HepG2 (cell line): ENCODE data around the gene IPO13. TPM values are rescaled to one million over a fixed set of nuclear protein-coding genes. Genes with fewer than 3 reads are reported as not detected.

Source experiments
- ATAC-seq: fragments of 200-7000 bp; cut with Tn5 transposase; 3 replicates; pipeline ENCODE4 v1.9.1; 2020; ENCODE audit warnings: mild to moderate bottlenecking, moderate library complexity
- BruUV-seq: library from RNA; stranded (reverse); fragments of 400-500 nt; replicated peaks from 2 replicates; lab custom pipeline; 2021; lab: Mats Ljungman, UMichigan
- CTCF ChIA-PET: fragments of 300-600 bp; formaldehyde crosslinking; extraction: SDS; loops from one replicate; lab custom pipeline; 2021; ENCODE audit warnings: low total read pairs, inconsistent platforms, low intra/inter-chr PET ratio; lab: Yijun Ruan, JAX
- POLR2A ChIA-PET: fragments of 350-600 bp; sonication (Branson Sonifier 250); formaldehyde crosslinking; loops from one replicate; lab custom pipeline; 2020; ENCODE audit warnings: antibody characterized with exemption, inconsistent platforms; lab: Yijun Ruan, JAX
- DNase-seq: peaks from one replicate; pipeline ENCODE4 v3.0.0-alpha.2; 2015; ENCODE audit warnings: low spot score
- FAIRE-seq: peaks from 3 replicates; lab custom pipeline; 2011; peaks lifted over from hg19 to GRCh38; lab: Jason Lieb, UNC
- H2AFZ ChIP-seq: one replicate; pipeline ENCODE4 v1.6.1; 2011; ENCODE audit warnings: low read length, inconsistent platforms
- H3K27ac ChIP-seq: fragments of 300-600 bp; 3 replicates; pipeline ENCODE4 v1.8.0; 2011; ENCODE audit warnings: mixed run types, mild to moderate bottlenecking, mixed read lengths, low read length, inconsistent platforms; ENCODE audit not compliant: insufficient read depth; ENCODE audit errors: extremely low read length
- H3K27me3 ChIP-seq, 2 experiments: fragments of 200-600 bp in 1 of 2; 2 replicates in 1 of 2; 3 replicates in 1 of 2; pipeline versions ENCODE4 v1.6.0 to v1.8.0; 2011; ENCODE audit warnings: low read length in 2 of 2, mild to moderate bottlenecking in 2 of 2, moderate library complexity in 2 of 2, inconsistent platforms in 1 of 2; ENCODE audit not compliant: insufficient read depth in 2 of 2, control insufficient read depth in 1 of 2
- H3K36me3 ChIP-seq, 2 experiments: fragments of 200-600 bp in 1 of 2; replicated peaks in 1 of 2; 2 replicates in 1 of 2; 3 replicates in 1 of 2; pipeline versions ENCODE4 v1.5.1 to v1.8.0; 2011; ENCODE audit warnings: low read length in 2 of 2, inconsistent platforms in 1 of 2; ENCODE audit not compliant: insufficient read depth in 2 of 2, control insufficient read depth in 1 of 2
- H3K4me1 ChIP-seq: 2 replicates; pipeline ENCODE4 v1.5.1; 2012; ENCODE audit warnings: low read length, inconsistent platforms; ENCODE audit not compliant: insufficient read depth
- H3K4me2 ChIP-seq: 2 replicates; pipeline ENCODE4 v1.6.0; 2011; ENCODE audit warnings: low read depth, low read length, inconsistent platforms
- H3K4me3 ChIP-seq, 3 experiments: fragments of 200-600 bp in 1 of 3; sonication (generic), shearing (Covaris generic) in 1 of 3; replicated peaks in 1 of 3; 2 replicates each; pipeline ENCODE4 v1.5.1; 2011 to 2016; ENCODE audit warnings: low read length in 3 of 3, inconsistent platforms in 2 of 3, low read depth in 2 of 3, mild to moderate bottlenecking in 2 of 3, control low read depth in 1 of 3, mixed read lengths in 1 of 3; ENCODE audit not compliant: insufficient read depth in 1 of 3
- H3K79me2 ChIP-seq: one replicate; pipeline ENCODE4 v1.6.1; 2011; ENCODE audit warnings: low read length, inconsistent platforms; ENCODE audit not compliant: insufficient read depth
- H3K9ac ChIP-seq: 2 replicates; pipeline ENCODE4 v1.6.0; 2011; ENCODE audit warnings: mild to moderate bottlenecking, low read depth, low read length, inconsistent platforms; ENCODE audit not compliant: insufficient read depth
- H3K9me3 ChIP-seq: 2 replicates; pipeline ENCODE4 v1.5.1; 2012; ENCODE audit warnings: mild to moderate bottlenecking, low read length
- H4K20me1 ChIP-seq: 2 replicates; pipeline ENCODE4 v1.6.0; 2011; ENCODE audit warnings: inconsistent platforms, mild to moderate bottlenecking, low read length, moderate library complexity; ENCODE audit not compliant: insufficient read depth
- CEBPG ChIP-seq: IDR thresholded peaks from 2 replicates; pipeline ENCODE4 v1.6.1; 2016
- HNRNPK ChIP-seq: fragments of 200-400 bp; formaldehyde crosslinking; IDR thresholded peaks from 2 replicates; pipeline ENCODE4 v1.6.1; 2018; ENCODE audit warnings: low read length, low read depth, moderate library complexity, mild to moderate bottlenecking; ENCODE audit not compliant: poor library complexity, severe bottlenecking
- MIER3 ChIP-seq: IDR thresholded peaks from 2 replicates; pipeline ENCODE4 v1.6.1; 2016; ENCODE audit warnings: missing compliant biosample characterization, borderline replicate concordance
- MXD4 ChIP-seq: IDR thresholded peaks from 2 replicates; pipeline ENCODE4 v1.6.1; 2016; ENCODE audit warnings: mild to moderate bottlenecking, missing biosample characterization, missing genetic modification reagents
- RBM22 ChIP-seq: fragments of 200-400 bp; formaldehyde crosslinking; optimal IDR thresholded peaks from 2 replicates; pipeline ENCODE3; 2017; ENCODE audit warnings: mild to moderate bottlenecking, low read length, moderate library complexity
- XRCC5 ChIP-seq: fragments of 200-400 bp; formaldehyde crosslinking; optimal IDR thresholded peaks from 2 replicates; pipeline ENCODE3; 2017; ENCODE audit warnings: mild to moderate bottlenecking, low read length
- ZNF564 ChIP-seq: sonication (generic); formaldehyde crosslinking; IDR thresholded peaks from 2 replicates; pipeline ENCODE4 v1.8.1; 2023; ENCODE audit warnings: mild to moderate bottlenecking, missing genetic modification reagents
- ZNF790 ChIP-seq: sonication (generic); formaldehyde crosslinking; IDR thresholded peaks from 2 replicates; pipeline ENCODE4 v1.8.0; 2022; ENCODE audit warnings: missing genetic modification reagents, mild to moderate bottlenecking, borderline replicate concordance
- WGBS: methylation state at CpG from one replicate; pipeline ENCODE4 v1.1.6; 2017; ENCODE audit warnings: low lambda C conversion rate; 5-methylcytosine and 5-hydroxymethylcytosine counted together
- in situ Hi-C: cut with HindIII; loops from 2 replicates; pipeline ENCODE4 v1.10.0; 2017; ENCODE audit warnings: low pct_unique_long_range_greater_than_20kb; ENCODE audit not compliant: extremely low pct_ligation_motif_present
- intact Hi-C: fragments of 100-400 bp; cut with micrococcal nuclease; formaldehyde crosslinking; loops from one replicate; pipeline ENCODE4 v1.10.0; 2022; ENCODE audit not compliant: unreplicated experiment
- polyA plus RNA-seq, 8 experiments: library from polyadenylated mRNA; depleted of rRNA in 3 of 8; stranded (reverse) in 7 of 8; unstranded in 1 of 8; fragments of >200 nt; fragmentation: Illumina TruSeq in 4 of 8; extraction: Trizol in 4 of 8; gene quantifications; 2 replicates each; pipeline versions ENCODE4 v1.2.1 to v1.2.3, GENCODE V29; 2011 to 2016; ENCODE audit warnings: low read depth in 4 of 8, missing spikeins in 1 of 8, mixed read lengths in 1 of 8; ENCODE audit not compliant: insufficient read depth in 1 of 8
- total RNA-seq, 5 experiments: library from RNA; depleted of rRNA; stranded (reverse); fragments of >200 nt; fragmentation: Illumina TruSeq; extraction: Trizol; gene quantifications; 2 replicates each; pipeline ENCODE4 v1.2.3, GENCODE V29; 2016; ENCODE audit warnings: low read depth in 1 of 5
- TF ChIP-seq, protein P1 (sequence below): IDR thresholded peaks from 2 replicates; pipeline ENCODE4 v1.6.1; 2018; ENCODE audit warnings: missing genetic modification reagents, mild to moderate bottlenecking, missing compliant biosample characterization

IPO13 gene
- total and polyA plus RNA-seq, 2 of the 13 experiments (the other 11 are each of a cell fraction or from before 2014, with no cell fraction given): 12.9 to 15.6 TPM

DNA sequence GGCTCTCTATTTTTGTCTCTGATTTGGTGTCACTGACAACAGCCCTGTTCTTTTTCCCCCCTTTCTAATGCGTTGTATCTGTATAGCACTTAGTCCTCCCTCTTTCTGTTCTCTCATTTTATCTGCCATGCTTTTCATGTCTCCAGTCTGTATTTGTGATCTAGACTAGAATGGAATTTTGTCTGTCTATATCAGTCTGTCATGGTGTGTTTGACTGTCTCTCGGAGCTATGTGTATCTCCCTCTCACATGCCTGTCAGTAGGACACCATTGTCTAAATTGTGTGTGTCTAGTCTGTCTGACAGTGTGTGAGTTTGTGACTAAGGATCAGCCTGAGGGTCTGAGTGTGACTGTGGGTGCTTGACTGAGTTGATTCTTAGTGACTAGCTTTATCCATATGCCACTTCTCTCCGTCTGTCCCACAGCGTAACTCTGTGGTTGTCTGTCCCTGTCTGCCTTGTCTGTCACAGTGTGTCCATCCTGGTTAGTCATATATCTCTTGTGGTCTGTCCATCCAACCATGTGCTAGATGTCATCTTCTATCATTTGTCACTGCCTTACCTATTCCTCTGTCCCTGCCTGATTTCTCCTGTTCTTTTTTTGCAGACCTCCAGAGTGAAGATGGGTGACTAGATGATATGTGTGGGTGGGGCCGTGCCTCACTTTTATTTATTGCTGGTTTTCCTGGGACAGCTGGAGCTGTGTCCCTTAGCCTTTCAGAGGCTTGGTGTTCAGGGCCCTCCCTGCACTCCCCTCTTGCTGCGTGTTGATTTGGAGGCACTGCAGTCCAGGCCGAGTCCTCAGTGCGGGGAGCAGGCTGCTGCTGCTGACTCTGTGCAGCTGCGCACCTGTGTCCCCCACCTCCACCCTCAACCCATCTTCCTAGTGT is 30.9 kb downstream of the IPO13 start:
- no peak overlapping the region; the same call in 1 of the 2 replicates for H3K9ac ChIP-seq
- ChIA-PET CTCF (no interaction called here), POLR2A (interaction anchor here (0.7 to 2.4 kb wide), 13 partner anchors 8 to 328 kb away, joined by 3 to 32 read pairs (median 4); partner anchors contain the start of genes DPH2, IPO13, KDM4A and SLC6A9)
- no peak overlapping the region for H2AFZ ChIP-seq
- no peak for FAIRE-seq
- peaks cover 4% of the 10 kb centered on the region; the same call in 1 of the 2 replicates for H4K20me1 ChIP-seq
- peaks cover 71% of the 10 kb centered on the region for H3K4me1 ChIP-seq
- H3K4me3 ChIP-seq: peak overlapping the region in 1 of 3 experiments; percentile 87; a peak in 2 of 6 replicates
- TF ChIP-seq RBM22 (no peak), XRCC5 (peak; percentile 41), HNRNPK (no peak), ZNF564 (CRISPR knock-in tag) (peak; percentile 24; the same call in 1 of the 2 replicates), MIER3 (CRISPR knock-in tag) (0 out of 2 replicates have a peak, but pooled peaks have one; percentile 10), MXD4 (CRISPR knock-in tag) (0 out of 2 replicates have a peak, but pooled peaks have one; percentile 7), ZNF790 (no peak), CEBPG (CRISPR knock-in tag) (no peak)
- TF ChIP-seq, protein P1, sequence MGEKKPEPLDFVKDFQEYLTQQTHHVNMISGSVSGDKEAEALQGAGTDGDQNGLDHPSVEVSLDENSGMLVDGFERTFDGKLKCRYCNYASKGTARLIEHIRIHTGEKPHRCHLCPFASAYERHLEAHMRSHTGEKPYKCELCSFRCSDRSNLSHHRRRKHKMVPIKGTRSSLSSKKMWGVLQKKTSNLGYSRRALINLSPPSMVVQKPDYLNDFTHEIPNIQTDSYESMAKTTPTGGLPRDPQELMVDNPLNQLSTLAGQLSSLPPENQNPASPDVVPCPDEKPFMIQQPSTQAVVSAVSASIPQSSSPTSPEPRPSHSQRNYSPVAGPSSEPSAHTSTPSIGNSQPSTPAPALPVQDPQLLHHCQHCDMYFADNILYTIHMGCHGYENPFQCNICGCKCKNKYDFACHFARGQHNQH (CRISPR knock-in tag): 0 out of 2 replicates have a peak, but pooled peaks have one; percentile 27
- H3K9me3 ChIP-seq: no peaks in the 10 kb centered on the region
- DNase-seq: no peak
- in situ Hi-C loops: no loop called here
- no peaks in the 10 kb centered on the region for H3K27me3 ChIP-seq
- 54% methylated on average over 9 of the region's 9 CpGs for WGBS
- BruUV-seq: no TSS peak
- H3K79me2 ChIP-seq: peaks cover 51% of the 10 kb centered on the region
- peak; percentile 18 for ATAC-seq
- peaks cover 5 to 23% of the 10 kb centered on the region in 2 experiments for H3K36me3 ChIP-seq
- intact Hi-C loops: no loop called here
- peak overlapping the region; percentile 81 for H3K4me2 ChIP-seq
- H3K27ac ChIP-seq: peak overlapping the region; percentile 88
